IMR-90 (cell line): ENCODE measurements around the gene AFG1L.

ENCODE experiments used
- BHLHE40 ChIP-seq: fragments of 150-350 bp; IDR thresholded peaks from 2 replicates; pipeline ENCODE4 v1.6.1; 2016; ENCODE audit warnings: mild to moderate bottlenecking, low read depth, low read length
- CEBPB ChIP-seq: IDR thresholded peaks from 2 replicates; pipeline ENCODE4 v1.6.1; 2012; ENCODE audit warnings: low read depth, low read length, improper control_type of control experiment
- CHD1 ChIP-seq: IDR thresholded peaks from 2 replicates; pipeline ENCODE4 v1.6.1; 2012; ENCODE audit warnings: low read depth, low read length, improper control_type of control experiment
- MAFK ChIP-seq: IDR thresholded peaks from 2 replicates; pipeline ENCODE4 v1.6.1; 2012; ENCODE audit warnings: low read depth, low read length, improper control_type of control experiment
- MXI1 ChIP-seq: IDR thresholded peaks from 2 replicates; pipeline ENCODE4 v1.6.1; 2012; ENCODE audit warnings: low read depth, mild to moderate bottlenecking, low read length, moderate library complexity, borderline replicate concordance
- POLR2A ChIP-seq: IDR thresholded peaks from 2 replicates; pipeline ENCODE4 v1.6.1; 2012; ENCODE audit warnings: mild to moderate bottlenecking, low read depth, low read length
- RAD21 ChIP-seq: IDR thresholded peaks from 2 replicates; pipeline ENCODE4 v1.6.1; 2012; ENCODE audit warnings: low read length, improper control_type of control experiment
- RCOR1 ChIP-seq: IDR thresholded peaks from 2 replicates; pipeline ENCODE4 v1.6.1; 2012; ENCODE audit warnings: mild to moderate bottlenecking, low read length, improper control_type of control experiment; ENCODE audit not compliant: insufficient replicate concordance
- RFX5 ChIP-seq: IDR thresholded peaks from 2 replicates; pipeline ENCODE4 v1.8.0; 2012; ENCODE audit warnings: low read depth, mild to moderate bottlenecking, low read length, moderate library complexity
- SMC3 ChIP-seq: fragments of 150-350 bp; IDR thresholded peaks from 2 replicates; pipeline ENCODE4 v1.6.1; 2016; ENCODE audit warnings: low read depth, mild to moderate bottlenecking, antibody characterized with exemption, low read length, moderate library complexity
- TF ChIP-seq, protein P1 (sequence below): conservative IDR thresholded peaks from 2 replicates; pipeline ENCODE4 v1.5.1; 2012; ENCODE audit warnings: mild to moderate bottlenecking, low read depth, low read length, improper control_type of control experiment
- TF ChIP-seq, protein P2 (sequence below): fragments of 150-350 bp; IDR thresholded peaks from 2 replicates; pipeline ENCODE4 v1.6.1; 2016; ENCODE audit warnings: low read depth, mild to moderate bottlenecking, low read length, moderate library complexity, borderline replicate concordance
- TF ChIP-seq, protein P3 (sequence below): fragments of 150-350 bp; IDR thresholded peaks from 2 replicates; pipeline ENCODE4 v1.6.1; 2017; ENCODE audit warnings: mild to moderate bottlenecking, antibody characterized with exemption, low read length, low read depth

DNA sequence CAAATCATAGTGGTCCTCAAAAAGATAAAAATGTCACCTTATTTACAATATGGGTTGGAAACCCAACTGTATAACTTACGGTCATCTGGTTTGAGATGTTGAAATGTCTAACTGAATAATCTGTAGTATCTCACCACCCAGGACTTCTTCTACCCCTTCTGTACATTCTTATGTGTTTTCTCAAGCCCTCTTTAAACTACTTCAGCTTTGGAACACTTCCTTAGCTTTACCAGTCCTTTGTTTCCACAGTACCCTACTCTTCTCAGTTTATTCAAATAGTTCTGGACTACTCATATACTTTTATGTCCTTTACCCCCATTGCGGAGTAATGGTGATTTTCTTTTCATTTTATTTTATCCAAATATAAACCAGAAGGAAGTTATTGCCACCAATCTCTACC is 137.3 kb downstream of the AFG1L start:
- TF ChIP-seq RAD21 (no peak), POLR2A (no peak), RCOR1 (no peak), MAFK (no peak), MXI1 (no peak), CEBPB (no peak), BHLHE40 (no peak), RFX5 (no peak), SMC3 (no peak), CHD1 (no peak)
- TF ChIP-seq, protein P1, sequence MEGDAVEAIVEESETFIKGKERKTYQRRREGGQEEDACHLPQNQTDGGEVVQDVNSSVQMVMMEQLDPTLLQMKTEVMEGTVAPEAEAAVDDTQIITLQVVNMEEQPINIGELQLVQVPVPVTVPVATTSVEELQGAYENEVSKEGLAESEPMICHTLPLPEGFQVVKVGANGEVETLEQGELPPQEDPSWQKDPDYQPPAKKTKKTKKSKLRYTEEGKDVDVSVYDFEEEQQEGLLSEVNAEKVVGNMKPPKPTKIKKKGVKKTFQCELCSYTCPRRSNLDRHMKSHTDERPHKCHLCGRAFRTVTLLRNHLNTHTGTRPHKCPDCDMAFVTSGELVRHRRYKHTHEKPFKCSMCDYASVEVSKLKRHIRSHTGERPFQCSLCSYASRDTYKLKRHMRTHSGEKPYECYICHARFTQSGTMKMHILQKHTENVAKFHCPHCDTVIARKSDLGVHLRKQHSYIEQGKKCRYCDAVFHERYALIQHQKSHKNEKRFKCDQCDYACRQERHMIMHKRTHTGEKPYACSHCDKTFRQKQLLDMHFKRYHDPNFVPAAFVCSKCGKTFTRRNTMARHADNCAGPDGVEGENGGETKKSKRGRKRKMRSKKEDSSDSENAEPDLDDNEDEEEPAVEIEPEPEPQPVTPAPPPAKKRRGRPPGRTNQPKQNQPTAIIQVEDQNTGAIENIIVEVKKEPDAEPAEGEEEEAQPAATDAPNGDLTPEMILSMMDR = no peak
- TF ChIP-seq, protein P2, sequence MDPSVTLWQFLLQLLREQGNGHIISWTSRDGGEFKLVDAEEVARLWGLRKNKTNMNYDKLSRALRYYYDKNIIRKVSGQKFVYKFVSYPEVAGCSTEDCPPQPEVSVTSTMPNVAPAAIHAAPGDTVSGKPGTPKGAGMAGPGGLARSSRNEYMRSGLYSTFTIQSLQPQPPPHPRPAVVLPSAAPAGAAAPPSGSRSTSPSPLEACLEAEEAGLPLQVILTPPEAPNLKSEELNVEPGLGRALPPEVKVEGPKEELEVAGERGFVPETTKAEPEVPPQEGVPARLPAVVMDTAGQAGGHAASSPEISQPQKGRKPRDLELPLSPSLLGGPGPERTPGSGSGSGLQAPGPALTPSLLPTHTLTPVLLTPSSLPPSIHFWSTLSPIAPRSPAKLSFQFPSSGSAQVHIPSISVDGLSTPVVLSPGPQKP = no peak
- TF ChIP-seq, protein P3, sequence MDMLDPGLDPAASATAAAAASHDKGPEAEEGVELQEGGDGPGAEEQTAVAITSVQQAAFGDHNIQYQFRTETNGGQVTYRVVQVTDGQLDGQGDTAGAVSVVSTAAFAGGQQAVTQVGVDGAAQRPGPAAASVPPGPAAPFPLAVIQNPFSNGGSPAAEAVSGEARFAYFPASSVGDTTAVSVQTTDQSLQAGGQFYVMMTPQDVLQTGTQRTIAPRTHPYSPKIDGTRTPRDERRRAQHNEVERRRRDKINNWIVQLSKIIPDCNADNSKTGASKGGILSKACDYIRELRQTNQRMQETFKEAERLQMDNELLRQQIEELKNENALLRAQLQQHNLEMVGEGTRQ = no peak
